ENCODE data around the gene MZT1.
"Not testable (repeated sequence)": the region's sequence is repeated elsewhere in the genome, so short reads cannot be mapped to it uniquely, and the experiment has no call there.

The MZT1 gene

GRCh38 chr13:72726726-72727416 lies 558 bp downstream of the MZT1 start:
- H3K9ac ChIP-seq (ENCODE audit: low read length), result peak overlapping the region; percentile 65
- no peak overlapping the region for H3K27ac ChIP-seq (ENCODE audit: low read length)
- no peaks in the 10 kb centered on the region for H3K9me3 ChIP-seq (ENCODE audit: control insufficient read depth, low read depth, low read length)
- peaks cover 10% of the 10 kb centered on the region for H3K36me3 ChIP-seq (ENCODE audit: control insufficient read depth, low read depth, low read length)
- H3K4me1 ChIP-seq (ENCODE audit: control insufficient read depth, low read depth, low read length), result no peaks in the 10 kb centered on the region
- H3K4me3 ChIP-seq (ENCODE audit: low read length), result peak overlapping the region; percentile 83
- no peaks in the 10 kb centered on the region for H3K27me3 ChIP-seq (ENCODE audit: control insufficient read depth, insufficient read depth, low read length)

GRCh38 chr13:72726185-72726584 lies 1.2 kb downstream of the MZT1 start:
- H3K36me3 ChIP-seq (ENCODE audit: control insufficient read depth, low read depth, low read length); H3K27ac ChIP-seq (ENCODE audit: low read length); H3K27me3 ChIP-seq (ENCODE audit: control insufficient read depth, insufficient read depth, low read length); H3K4me1 ChIP-seq (ENCODE audit: control insufficient read depth, low read depth, low read length); H3K9ac ChIP-seq (ENCODE audit: low read length); H3K9me3 ChIP-seq (ENCODE audit: control insufficient read depth, low read depth, low read length): not testable (repeated sequence)
- peak overlapping the region; percentile 83 for H3K4me3 ChIP-seq (ENCODE audit: low read length)

GRCh38 chr13:72716776-72717175 lies 10.7 kb downstream of the MZT1 start:
- H3K4me1 ChIP-seq (ENCODE audit: control insufficient read depth, low read depth, low read length), result no peaks in the 10 kb centered on the region
- no peaks in the 10 kb centered on the region for H3K27me3 ChIP-seq (ENCODE audit: control insufficient read depth, insufficient read depth, low read length)
- no peak overlapping the region for H3K27ac ChIP-seq (ENCODE audit: low read length)
- H3K9ac ChIP-seq (ENCODE audit: low read length), result no peak overlapping the region
- H3K9me3 ChIP-seq (ENCODE audit: control insufficient read depth, low read depth, low read length), result no peaks in the 10 kb centered on the region
- H3K36me3 ChIP-seq (ENCODE audit: control insufficient read depth, low read depth, low read length), result peaks cover 30% of the 10 kb centered on the region
- no peak overlapping the region for H3K4me3 ChIP-seq (ENCODE audit: low read length)

DNA sequence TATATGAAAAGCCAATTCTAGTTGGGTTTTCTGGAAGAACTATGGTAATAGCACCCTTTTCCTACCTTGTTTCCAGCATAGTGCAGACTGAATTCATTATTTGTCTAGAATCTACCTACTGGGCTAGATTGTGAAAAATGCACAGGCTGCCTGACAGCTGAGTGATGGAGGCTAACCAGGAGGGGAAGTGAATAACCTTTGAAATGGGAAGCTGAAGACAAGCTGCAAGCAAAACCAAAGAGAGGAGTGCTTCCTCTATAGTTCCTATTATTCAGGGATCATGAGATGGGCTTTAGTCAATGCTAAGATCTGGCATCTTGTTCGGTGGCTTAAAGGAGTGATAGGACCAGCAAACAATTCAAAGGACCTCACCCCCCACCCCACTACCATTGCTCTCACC lies 26.9 kb downstream of the MZT1 start:
- Histone ChIP-seq H3K9me3 (ENCODE audit: control insufficient read depth, low read depth, low read length) (no peaks in the 10 kb centered on the region), H3K36me3 (ENCODE audit: control insufficient read depth, low read depth, low read length) (no peaks in the 10 kb centered on the region), H3K4me3 (ENCODE audit: low read length) (no peak overlapping the region), H3K27me3 (ENCODE audit: control insufficient read depth, insufficient read depth, low read length) (no peaks in the 10 kb centered on the region), H3K9ac (ENCODE audit: low read length) (no peak overlapping the region), H3K27ac (ENCODE audit: low read length) (no peak overlapping the region), H3K4me1 (ENCODE audit: control insufficient read depth, low read depth, low read length) (no peaks in the 10 kb centered on the region)

GRCh38 chr13:72698164-72698563 lies 29.3 kb downstream of the MZT1 start:
- Histone ChIP-seq H3K4me1 (ENCODE audit: control insufficient read depth, low read depth, low read length) (no peaks in the 10 kb centered on the region), H3K9me3 (ENCODE audit: control insufficient read depth, low read depth, low read length) (peaks cover 2% of the 10 kb centered on the region), H3K36me3 (ENCODE audit: control insufficient read depth, low read depth, low read length) (no peaks in the 10 kb centered on the region), H3K4me3 (ENCODE audit: low read length) (no peak overlapping the region), H3K27me3 (ENCODE audit: control insufficient read depth, insufficient read depth, low read length) (no peaks in the 10 kb centered on the region), H3K27ac (ENCODE audit: low read length) (no peak overlapping the region), H3K9ac (ENCODE audit: low read length) (no peak overlapping the region)

DNA sequence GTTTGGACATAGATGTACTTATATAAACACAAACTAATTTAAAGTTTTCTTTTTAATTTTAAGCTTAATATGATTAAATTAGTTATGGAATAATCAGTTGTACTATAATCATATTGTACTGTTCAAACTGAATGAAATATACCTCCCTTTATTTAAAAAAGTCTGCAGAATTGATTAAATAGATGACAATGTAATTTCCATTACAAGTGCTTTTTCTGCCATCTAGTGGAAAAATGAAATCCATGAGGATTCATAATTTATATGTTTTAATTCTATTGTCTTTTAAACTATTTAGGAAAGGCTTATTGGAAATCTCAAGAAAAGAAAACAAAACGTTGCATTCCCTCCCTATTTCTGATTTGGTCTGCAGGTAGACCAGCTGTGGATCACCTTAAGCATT lies 30.9 kb downstream of the MZT1 start:
- H3K9ac ChIP-seq (ENCODE audit: low read length), result no peak overlapping the region

DNA sequence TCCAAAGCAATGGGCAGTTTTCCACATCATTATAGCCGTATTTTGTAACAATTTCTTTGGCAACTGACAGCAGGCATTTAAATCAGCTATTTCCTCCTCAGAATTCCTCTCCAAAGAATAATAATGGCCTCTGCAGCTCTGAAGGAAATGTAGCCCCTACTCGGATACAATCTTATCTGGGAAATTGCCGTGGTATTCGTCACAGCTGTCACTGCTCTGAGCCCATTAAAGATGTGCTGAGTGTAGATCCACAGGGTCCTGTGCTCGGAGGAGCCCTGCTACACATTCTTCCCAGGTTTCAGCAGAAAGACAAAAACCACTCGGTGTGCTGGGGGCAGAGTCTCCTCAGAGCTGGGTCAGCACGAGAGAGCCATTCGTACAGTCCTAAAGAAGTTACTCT lies 33.1 kb downstream of the MZT1 start:
- no peak overlapping the region for H3K27ac ChIP-seq (ENCODE audit: low read length)
- H3K27me3 ChIP-seq (ENCODE audit: control insufficient read depth, insufficient read depth, low read length), result no peaks in the 10 kb centered on the region
- no peak overlapping the region for H3K4me3 ChIP-seq (ENCODE audit: low read length)
- no peak overlapping the region for H3K9ac ChIP-seq (ENCODE audit: low read length)
- no peaks in the 10 kb centered on the region for H3K36me3 ChIP-seq (ENCODE audit: control insufficient read depth, low read depth, low read length)
- H3K4me1 ChIP-seq (ENCODE audit: control insufficient read depth, low read depth, low read length), result no peaks in the 10 kb centered on the region
- peaks cover 9% of the 10 kb centered on the region for H3K9me3 ChIP-seq (ENCODE audit: control insufficient read depth, low read depth, low read length)

More for the DNA sequence above, 30.9 kb downstream of the MZT1 start:
- H3K27me3 ChIP-seq (ENCODE audit: control insufficient read depth, insufficient read depth, low read length), result no peaks in the 10 kb centered on the region
- H3K36me3 ChIP-seq (ENCODE audit: control insufficient read depth, low read depth, low read length), result no peaks in the 10 kb centered on the region
- no peak overlapping the region for H3K4me3 ChIP-seq (ENCODE audit: low read length)
- H3K9me3 ChIP-seq (ENCODE audit: control insufficient read depth, low read depth, low read length), result peaks cover 9% of the 10 kb centered on the region
- no peaks in the 10 kb centered on the region for H3K4me1 ChIP-seq (ENCODE audit: control insufficient read depth, low read depth, low read length)
- H3K27ac ChIP-seq (ENCODE audit: low read length), result no peak overlapping the region

DNA sequence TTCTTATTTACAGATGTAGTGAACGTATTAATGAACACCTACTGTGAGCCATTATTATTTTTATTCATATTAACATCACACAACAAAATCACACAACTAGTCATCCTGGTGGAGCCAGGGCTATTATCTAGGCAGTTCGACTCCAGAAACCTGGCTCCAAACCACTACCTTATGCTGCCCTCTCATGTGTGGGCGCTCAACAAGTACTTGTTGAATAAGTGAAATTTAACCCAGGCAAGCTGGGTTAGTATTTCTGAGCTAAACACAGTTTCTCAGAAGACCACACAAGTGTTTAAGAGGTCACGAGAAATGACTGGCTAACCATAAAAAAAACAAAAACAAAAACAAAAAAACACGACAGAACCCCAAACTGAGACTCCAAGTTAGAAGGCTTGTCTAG lies 33.6 kb downstream of the MZT1 start:
- H3K4me1 ChIP-seq (ENCODE audit: control insufficient read depth, low read depth, low read length), result no peaks in the 10 kb centered on the region
- no peaks in the 10 kb centered on the region for H3K27me3 ChIP-seq (ENCODE audit: control insufficient read depth, insufficient read depth, low read length)
- H3K9ac ChIP-seq (ENCODE audit: low read length), result no peak overlapping the region
- peaks cover 9% of the 10 kb centered on the region for H3K9me3 ChIP-seq (ENCODE audit: control insufficient read depth, low read depth, low read length)
- H3K4me3 ChIP-seq (ENCODE audit: low read length), result no peak overlapping the region
- no peaks in the 10 kb centered on the region for H3K36me3 ChIP-seq (ENCODE audit: control insufficient read depth, low read depth, low read length)
- H3K27ac ChIP-seq (ENCODE audit: low read length), result no peak overlapping the region

DNA sequence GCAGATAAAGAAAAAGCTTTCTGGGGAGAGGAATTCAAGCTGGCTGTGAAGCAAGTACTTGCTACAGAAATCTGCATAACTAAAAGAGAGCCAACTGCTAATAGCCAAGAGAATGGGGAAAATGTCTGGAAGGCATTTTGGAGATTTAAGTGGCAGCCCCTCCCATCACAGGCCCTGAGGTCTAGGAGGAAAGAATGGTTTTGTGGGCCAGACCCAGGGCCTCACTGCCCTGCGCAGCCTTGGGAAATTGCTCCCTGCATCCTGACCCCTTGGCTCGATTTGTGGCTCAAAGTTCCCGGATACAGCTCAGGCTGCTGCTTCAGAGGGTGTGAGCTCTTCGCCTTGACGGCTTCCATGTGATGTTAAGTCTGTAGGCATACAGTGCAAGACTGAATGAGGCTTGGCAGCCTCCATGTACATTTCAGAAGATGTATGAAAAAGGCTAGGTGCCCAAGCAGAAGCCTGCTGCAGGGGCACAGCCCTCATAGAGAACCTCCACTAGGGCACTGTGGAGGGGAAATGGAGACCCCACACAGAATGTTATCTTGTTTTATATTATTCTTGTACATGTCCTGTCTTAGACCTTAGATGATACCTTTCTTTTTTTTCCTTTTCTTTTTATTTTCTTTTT lies 34.4 kb downstream of the MZT1 start:
- Histone ChIP-seq H3K36me3 (ENCODE audit: control insufficient read depth, low read depth, low read length) (no peaks in the 10 kb centered on the region), H3K27me3 (ENCODE audit: control insufficient read depth, insufficient read depth, low read length) (no peaks in the 10 kb centered on the region), H3K4me1 (ENCODE audit: control insufficient read depth, low read depth, low read length) (no peaks in the 10 kb centered on the region), H3K9ac (ENCODE audit: low read length) (no peak overlapping the region), H3K4me3 (ENCODE audit: low read length) (no peak overlapping the region), H3K27ac (ENCODE audit: low read length) (no peak overlapping the region), H3K9me3 (ENCODE audit: control insufficient read depth, low read depth, low read length) (peaks cover 9% of the 10 kb centered on the region)

DNA sequence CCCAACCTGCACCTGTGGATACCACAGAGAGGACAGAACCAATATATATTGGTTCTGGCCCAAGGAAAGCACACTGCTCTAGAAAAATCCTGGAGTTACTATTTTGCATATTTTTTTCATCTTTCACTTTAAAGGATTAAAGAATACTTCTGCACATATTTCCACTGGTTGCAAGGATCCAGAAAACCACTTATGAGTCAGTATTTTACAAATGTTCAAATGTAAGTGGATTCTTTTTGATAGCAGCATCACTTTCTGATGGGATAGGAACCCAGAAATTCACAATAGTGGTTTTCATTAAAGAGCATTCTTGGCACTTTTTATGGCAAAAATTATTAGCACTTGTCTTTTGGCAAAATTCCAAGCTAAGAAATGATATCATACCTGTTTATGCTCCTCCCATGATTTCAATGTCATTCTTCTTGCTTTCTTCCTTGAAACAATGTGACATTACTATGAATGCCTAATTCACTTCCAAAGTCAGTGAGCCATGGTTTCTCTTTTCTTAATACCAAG lies 38.2 kb downstream of the MZT1 start:
- Histone ChIP-seq H3K27me3 (ENCODE audit: control insufficient read depth, insufficient read depth, low read length) (no peaks in the 10 kb centered on the region), H3K9ac (ENCODE audit: low read length) (no peak overlapping the region), H3K36me3 (ENCODE audit: control insufficient read depth, low read depth, low read length) (no peaks in the 10 kb centered on the region), H3K4me3 (ENCODE audit: low read length) (no peak overlapping the region), H3K4me1 (ENCODE audit: control insufficient read depth, low read depth, low read length) (no peaks in the 10 kb centered on the region), H3K9me3 (ENCODE audit: control insufficient read depth, low read depth, low read length) (peaks cover 9% of the 10 kb centered on the region), H3K27ac (ENCODE audit: low read length) (no peak overlapping the region)

GRCh38 chr13:72686766-72687165 lies 40.7 kb downstream of the MZT1 start:
- no peaks in the 10 kb centered on the region for H3K4me1 ChIP-seq (ENCODE audit: control insufficient read depth, low read depth, low read length)
- H3K27me3 ChIP-seq (ENCODE audit: control insufficient read depth, insufficient read depth, low read length), result no peaks in the 10 kb centered on the region
- H3K9ac ChIP-seq (ENCODE audit: low read length), result no peak overlapping the region
- no peaks in the 10 kb centered on the region for H3K9me3 ChIP-seq (ENCODE audit: control insufficient read depth, low read depth, low read length)
- H3K27ac ChIP-seq (ENCODE audit: low read length), result no peak overlapping the region
- no peak overlapping the region for H3K4me3 ChIP-seq (ENCODE audit: low read length)
- no peaks in the 10 kb centered on the region for H3K36me3 ChIP-seq (ENCODE audit: control insufficient read depth, low read depth, low read length)

DNA sequence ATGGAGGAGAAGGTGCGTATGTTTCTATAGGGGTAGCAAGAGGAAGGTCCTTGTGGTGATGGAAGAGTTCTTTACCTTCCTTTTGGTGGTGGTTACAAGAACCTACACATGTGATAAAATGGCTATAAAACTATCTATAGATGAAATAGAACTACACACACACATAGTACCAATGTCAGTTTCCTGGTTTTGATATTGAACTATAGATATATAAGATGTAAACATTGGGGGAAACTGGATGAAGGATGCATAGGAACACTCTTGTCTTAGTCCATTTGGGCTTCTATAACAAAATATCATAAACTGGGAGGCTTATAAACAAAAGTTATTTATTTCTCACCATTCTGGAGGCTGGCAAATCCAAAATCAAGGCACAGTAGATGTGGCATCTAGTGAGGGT lies 47.1 kb downstream of the MZT1 start:
- Histone ChIP-seq H3K9me3 (ENCODE audit: control insufficient read depth, low read depth, low read length) (no peaks in the 10 kb centered on the region), H3K27me3 (ENCODE audit: control insufficient read depth, insufficient read depth, low read length) (no peaks in the 10 kb centered on the region), H3K9ac (ENCODE audit: low read length) (no peak overlapping the region), H3K27ac (ENCODE audit: low read length) (no peak overlapping the region), H3K4me1 (ENCODE audit: control insufficient read depth, low read depth, low read length) (peaks cover 7% of the 10 kb centered on the region), H3K36me3 (ENCODE audit: control insufficient read depth, low read depth, low read length) (no peaks in the 10 kb centered on the region), H3K4me3 (ENCODE audit: low read length) (no peak overlapping the region)

Measured in iPS-18a (cell line).